NCI-H146 (cell line): ENCODE data around the gene RPS6KC1.
"Not testable (repeated sequence)": the region's sequence is repeated elsewhere in the genome, so short reads cannot be mapped to it uniquely, and the experiment has no call there.

Experiments
- DNase-seq: peaks from one replicate; lab custom pipeline; 2025; lab: John Stamatoyannopoulos, UW

Gene RPS6KC1

GRCh38 chr1:213284626-213285025 is 233.6 kb downstream of the RPS6KC1 start:
- DNase-seq: no peak

DNA sequence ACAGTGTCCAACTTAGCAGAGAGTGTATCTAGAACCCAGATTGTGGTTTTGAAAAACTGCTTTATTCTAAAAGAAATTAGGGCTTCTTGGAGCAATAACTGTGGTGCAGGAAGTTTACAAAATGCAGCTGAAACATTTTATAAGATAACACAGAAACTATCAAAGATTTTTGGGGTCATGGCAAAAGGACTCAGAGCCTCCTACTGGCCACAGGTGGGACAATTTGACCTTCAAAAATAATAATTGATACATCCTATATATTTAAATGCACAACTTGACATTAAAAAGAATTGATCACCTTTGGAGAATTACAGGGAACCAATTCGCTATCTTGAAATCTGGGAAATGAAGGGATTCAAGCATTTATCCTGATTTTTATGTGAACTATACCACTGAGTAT is 235.2 kb downstream of the RPS6KC1 start:
- no peak for DNase-seq

- no peak for DNase-seq
Observed at GRCh38 chr1:213287987-213288386, 236.9 kb downstream of the RPS6KC1 start.

DNA sequence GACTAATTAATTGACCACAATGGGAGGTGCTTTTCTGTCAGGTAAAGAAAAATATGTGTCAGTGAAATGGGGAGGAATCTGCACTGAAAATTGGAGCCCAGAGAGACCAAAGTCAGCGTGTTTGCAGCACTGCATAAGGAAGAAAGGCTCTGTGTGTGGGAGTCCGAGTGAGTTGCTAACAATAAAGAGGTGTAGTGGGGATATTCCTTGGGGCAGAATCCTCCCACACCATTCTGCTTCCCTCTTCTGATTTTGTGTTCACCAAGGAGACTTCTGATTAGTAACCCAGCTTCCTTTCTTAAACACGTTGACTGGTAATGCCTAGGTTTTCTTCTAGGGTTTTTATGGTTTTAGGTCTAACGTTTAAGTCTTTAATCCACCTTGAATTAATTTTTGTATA is 240.5 kb downstream of the RPS6KC1 start:
- DNase-seq: no peak

DNA sequence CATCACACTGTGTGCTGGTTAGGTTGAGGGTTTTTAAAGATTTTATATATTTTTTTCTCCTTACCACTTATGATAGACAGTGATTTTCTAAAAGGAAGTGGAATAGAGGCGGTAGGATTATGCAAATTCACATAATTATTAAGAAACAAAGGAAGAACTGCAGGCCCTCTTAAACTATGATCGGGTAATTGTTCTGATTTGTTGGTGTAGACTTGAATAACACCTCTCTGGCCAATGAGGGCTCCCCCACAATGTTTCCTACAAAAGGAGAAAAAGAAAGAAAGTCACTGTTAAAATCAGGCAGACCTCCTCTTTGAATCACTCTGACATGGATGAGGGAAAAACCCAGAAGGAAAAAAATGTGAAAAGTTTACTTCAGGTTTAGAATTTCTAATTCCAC is 241.6 kb downstream of the RPS6KC1 start:
- DNase-seq: no peak

DNA sequence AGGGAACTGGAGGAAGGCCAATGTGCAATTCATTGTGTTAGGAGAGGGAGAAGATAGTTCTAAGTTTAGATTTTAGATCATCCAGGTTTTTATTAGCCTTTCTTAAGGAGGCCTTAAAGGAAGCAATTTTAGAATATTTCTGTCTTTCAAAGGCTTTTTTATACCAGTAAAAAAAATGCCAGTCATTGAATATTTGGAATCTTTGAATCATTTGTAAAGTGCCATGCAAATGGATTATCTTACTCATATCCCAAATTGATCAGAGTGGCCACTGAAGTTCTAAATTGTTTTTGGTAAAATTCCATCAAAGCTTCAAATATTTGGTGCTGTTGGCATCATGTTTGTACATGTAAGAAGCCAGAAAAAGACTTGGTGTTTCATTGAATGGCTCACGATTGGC is 244.8 kb downstream of the RPS6KC1 start:
- no peak for DNase-seq

DNA sequence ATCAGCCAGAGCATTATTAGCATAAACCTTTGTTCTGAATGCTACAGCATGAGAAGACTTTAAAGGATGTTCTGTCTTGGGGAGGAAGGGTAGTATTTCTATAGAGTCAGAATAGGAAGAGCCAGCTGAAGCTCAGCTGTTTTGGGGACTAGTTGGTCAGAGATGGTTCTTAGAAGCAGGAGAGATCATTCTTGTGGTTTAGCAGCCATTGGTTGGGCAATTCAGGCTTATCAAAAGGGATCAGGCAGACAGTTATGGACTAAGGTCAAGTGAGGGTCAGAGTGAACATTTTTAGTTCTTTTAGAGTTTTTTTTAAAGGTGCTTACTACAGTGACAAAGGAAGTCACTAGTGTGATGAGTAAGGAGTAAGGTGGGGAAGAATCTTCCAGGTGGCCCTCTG is 245.5 kb downstream of the RPS6KC1 start:
- no peak for DNase-seq

GRCh38 chr1:213297021-213297420 is 246.0 kb downstream of the RPS6KC1 start:
- no peak for DNase-seq

- no peak for DNase-seq
Observed at GRCh38 chr1:213300433-213300832, 249.4 kb downstream of the RPS6KC1 start.

DNA sequence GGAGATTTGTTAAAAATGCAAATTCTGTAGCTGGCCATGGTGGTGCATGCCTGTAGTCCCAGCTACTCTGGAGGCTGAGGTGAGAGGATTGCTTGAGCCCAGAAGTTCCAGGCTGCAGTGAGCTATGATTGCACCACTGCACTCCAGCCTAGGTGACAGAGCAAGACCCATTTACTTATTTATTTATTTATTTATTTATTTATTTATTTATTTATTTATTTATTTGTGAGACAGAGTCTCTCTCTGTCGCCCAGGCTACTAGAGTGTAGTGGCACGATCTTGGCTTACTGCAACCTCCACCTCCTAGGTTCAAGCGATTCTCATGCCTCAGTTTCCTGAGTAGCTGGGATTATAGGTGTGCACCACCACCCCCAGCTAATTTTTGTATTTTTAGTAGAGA is 250.5 kb downstream of the RPS6KC1 start:
- not testable (repeated sequence) for DNase-seq

GRCh38 chr1:213303286-213303685 is 252.2 kb downstream of the RPS6KC1 start:
- DNase-seq: no peak

DNA sequence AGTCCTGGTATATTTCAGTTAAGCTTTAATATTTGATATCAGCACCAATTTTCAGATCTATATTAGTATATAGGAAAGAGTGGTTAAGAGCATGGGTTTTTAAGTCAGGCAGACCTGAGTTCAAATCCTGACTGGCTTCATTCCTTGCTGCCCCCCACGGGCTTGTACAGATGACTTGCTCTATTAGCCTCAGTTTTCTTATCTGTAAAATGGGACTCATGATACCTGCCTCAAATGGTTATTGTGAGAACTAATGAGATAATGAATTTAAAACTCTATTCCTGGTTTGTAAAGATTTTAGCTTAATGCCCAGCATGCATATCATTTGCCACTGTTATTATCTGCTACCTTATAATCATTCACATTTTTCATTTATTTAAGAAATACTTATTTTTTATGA is 264.5 kb downstream of the RPS6KC1 start:
- DNase-seq: no peak

GRCh38 chr1:213318458-213318857 is 267.4 kb downstream of the RPS6KC1 start:
- not testable (repeated sequence) for DNase-seq

DNA sequence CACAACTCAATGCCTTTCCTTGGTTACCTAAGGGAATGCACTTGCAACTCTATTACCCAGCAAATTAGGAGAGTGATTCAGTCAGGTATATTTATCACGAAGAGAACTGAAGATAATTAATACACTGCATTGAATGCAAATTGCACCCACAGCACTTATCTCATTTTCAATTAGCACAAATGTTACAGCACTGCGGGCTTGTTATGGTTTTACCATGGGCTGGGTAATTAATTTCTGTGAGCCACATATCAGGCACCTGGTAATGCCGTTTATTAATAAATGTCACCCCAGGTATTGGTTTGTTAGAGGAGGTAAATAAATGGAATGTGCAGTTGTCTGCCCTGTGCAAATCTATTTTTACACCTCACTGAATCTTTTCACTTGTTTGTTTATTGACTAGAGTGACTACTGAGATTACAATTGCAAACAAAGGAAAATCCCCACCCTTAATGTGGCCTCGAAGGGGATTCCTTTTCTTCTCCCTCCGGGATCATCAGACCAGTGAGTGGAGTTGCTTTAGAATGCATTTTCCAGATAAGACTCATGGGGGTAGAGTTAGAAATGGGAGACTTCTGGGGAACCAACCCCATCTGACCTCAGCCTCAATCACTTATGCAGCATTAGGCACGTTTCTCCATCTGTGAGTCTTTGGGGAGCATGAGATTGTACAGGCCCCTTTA is 269.3 kb downstream of the RPS6KC1 start:
- peak; percentile 25 for DNase-seq
